CD4-positive, alpha-beta T cell treated with Interleukin-17A for 1 hour (primary cell): ENCODE measurements around the gene PHKG2.

Experiments
- DNase-seq: peaks from one replicate; pipeline ENCODE4 v3.0.0-alpha.2; 2020

The PHKG2 gene

DNA sequence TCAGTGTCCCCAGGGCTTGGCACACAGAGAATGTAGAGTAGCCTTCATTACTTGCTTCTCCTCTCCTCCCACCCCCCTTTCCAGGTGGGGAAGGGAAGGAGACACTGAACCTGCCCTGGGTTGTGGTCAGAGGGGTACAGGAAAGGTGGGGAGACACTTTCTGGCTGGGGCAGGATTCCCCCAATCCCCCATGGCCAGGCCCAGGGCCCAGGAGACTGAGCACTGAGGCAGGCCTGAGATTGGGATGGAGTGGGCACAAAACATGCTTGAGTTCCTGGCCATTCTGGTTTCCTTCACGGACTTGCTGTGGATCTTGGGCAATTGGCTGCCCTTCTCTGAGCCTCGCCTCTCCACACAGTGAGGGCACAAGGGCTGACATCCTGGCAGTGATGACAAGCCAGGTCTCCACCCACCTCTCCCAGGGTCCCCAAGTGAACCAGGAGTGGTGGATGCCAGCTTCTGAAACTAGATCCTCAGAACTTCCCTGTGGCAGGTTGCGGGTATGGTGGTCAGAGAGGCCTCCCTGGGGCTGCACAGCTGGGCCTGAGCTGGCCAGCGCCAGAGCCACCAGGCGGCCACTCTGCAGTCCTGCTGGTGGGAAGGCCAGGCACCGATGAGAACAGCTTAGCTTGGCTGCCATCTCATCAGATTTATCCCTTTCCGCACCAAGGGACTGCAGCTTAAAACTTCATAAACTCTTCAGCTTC lies 29.5 kb downstream of the PHKG2 start:
- DNase-seq = no peak

DNA sequence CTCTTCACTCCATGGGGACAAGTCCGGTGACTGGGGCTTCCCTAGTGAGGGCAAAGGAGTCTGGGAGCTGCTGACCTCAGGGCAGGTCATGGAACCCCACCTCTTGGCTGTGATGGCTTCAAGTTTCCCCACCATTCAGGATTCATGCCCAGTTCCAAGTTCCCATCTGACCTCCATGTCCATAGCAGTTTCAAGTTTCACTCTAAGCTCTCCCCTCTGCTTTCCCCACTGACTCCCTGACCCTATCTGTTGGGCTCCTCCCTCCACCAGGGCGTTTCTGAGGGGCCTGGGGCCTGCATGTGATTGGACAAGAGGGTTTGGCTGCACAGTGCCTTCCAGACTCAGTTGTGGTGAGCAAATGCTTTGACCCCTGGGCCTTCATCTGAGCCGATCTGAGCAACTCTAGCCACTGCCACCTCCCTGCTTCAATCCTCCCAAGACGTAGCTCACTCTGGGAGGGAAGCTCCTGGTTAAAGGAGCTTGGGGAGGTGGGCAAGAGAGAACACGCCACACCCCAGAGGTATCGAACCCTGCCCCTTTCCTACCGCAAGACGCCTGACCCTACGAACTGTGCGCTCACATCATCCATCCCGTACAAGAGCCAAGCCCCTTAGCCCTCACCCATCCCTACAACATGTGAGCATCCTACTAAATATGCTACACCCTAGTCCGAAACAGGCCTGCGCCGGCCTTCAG lies 30.5 kb downstream of the PHKG2 start:
- DNase-seq = no peak

DNA sequence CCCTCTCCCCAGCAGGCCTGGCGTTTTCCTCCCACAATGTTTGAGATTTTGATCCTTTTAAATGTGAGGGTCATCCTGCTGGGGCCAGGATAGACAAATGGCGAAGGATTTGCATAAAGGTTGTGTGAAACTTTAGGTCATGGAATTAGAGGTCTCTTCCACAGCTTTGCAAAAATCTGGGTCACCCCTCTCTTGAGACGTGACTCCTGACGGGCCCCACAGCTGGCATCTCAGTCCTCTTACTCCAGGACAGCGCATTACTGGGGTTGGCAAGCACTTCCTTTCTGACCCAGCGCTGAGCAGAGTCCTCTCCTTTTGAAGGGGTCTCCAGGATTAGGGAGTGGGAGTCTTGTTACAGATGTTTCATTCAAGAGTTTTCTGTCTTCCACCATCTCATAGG lies 31.4 kb downstream of the PHKG2 start:
- no peak for DNase-seq

GRCh38 chr16:30780021-30780420 lies 31.8 kb downstream of the PHKG2 start:
- no peak for DNase-seq

GRCh38 chr16:30780549-30780948 lies 32.3 kb downstream of the PHKG2 start:
- no peak for DNase-seq

DNA sequence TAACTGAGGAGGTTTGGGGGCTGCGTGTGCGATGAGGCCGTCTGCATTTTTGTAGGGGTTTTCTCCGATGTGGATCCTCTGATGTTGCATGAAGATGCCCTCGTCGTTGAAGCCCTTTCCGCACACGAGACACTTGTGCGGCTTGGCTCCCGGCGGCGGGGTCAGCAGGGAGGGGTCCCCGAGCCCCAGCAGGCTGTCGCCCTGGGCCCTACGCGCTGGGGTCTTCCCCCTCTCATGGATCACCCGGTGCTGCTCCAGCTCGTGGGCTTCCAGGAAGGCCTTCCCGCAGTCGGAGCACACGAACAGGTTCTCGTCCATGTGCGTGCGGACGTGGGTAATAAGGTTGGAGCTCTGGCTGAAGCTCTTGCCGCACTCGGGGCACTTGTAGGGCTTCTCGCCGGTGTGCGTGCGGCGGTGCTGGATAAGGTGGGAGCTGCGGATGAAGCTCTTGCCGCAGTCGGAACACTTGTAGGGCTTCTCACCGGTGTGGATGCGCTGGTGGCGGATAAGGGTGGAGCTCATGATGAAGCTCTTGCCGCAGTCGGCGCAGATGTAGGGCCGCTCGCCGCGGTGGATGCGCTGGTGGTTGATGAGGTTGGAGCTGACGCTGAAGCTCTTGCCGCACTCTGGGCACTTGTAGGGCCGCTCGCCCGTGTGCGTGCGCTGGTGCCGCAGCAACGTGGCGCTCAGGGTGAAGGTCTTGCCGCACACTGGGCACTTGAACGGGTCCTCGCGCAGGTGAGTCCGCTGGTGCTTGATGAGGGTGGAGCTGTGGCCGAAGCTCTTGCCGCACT lies 34.5 kb downstream of the PHKG2 start:
- no peak for DNase-seq

DNA sequence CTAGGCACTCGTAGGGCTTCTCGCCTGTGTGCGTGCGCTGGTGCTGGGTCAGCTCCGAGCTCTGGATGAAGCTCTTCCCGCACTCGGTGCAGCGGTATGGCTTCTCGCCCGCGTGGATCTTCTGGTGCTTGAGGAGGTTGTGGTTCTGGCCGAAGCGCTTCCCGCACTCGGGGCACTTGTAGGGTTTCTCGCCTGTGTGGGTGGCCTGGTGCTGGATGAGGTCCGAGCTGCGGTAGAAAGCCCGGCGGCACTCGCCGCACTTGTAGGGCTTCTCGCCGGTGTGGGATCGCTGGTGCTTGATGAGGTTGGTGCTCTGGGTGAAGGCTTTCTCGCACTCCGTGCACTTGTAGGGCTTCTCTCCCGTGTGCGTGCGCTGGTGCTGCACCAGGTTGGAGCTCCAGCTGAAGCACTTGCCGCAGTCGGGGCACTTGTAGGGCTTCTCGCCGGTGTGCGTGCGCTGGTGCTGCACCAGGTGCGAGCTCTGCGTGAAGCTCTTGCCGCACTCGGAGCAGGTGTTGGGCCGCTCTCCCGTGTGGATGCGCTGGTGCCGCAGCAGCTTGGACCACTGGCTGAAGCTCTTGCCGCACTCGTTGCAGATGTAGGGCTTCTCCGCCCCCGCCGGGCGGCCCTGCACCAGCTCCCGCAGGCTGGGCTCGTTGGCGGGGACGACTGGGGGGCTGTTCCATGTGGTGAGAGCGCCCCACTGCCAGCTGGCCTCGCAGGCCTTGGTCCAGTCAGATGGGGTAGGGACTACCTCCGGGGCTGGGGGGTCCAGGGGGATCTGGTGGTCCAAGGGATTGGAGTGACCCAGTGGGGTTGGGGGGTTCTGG lies 35.3 kb downstream of the PHKG2 start:
- DNase-seq = no peak

DNA sequence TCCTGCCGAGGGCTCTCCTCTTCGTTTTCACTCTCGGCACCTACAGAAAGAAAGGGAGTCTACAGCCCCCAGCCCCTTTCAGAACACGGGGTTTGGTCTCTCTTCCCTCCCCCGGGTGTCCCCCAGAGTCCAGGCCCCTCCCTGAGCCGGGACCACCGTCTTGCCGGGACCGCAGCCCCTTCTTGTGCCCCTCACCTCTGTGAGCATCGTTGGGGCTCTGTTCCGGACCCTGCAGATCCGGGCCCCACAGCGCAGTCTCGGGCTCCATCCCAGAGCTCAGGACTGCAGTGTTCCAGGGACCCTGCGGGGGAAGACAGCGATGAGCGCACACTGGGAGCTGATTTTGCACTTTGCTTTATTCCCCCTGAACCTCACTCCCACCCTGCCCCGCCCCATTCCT lies 36.0 kb downstream of the PHKG2 start:
- DNase-seq = no peak

DNA sequence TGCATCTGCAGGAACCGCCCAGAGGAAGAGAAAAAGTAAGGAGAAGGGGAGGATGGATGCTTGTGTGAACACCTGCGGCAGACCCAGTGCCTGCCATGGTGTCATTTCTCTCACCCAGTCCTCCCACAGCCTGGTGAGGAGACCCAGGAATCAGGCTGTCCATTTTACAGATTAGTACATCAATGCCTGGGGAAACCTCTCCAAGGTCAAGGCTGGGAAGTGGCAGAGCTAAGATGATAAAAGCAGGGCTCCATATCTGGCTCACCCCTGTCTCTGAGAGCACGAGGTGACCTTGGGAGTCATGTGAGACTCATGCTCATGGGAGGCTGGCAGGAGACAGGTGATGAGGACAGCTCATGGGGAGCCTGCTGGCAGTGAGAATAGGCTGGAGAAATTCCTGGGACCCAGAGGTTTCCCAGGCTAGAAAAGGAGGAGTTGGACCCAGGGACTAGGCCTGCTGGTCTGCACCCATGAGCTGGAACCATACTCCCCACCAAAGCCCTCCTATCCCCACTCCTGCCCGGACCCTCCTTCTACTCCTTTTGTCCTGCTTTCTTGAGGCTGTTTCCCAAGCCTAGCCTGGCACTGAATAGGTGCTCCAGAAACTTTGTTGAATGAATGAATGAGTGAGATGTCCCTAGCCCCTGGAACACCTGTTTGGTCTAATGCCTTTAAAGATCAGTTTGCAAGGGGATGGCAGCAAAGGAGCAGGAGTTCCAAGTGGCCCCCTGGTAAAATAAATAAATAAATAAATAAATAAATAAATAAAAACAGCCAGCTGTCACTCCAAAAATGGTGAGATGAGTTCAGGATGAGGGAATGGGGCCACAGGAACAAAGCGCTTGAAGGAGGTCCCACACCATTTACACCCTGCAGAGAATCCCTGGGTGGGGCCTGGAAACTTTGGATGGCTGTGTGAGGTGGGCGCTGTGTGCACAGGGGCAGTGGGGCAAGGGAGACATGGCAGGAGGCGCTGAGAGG lies 37.2 kb downstream of the PHKG2 start:
- no peak for DNase-seq

- DNase-seq = no peak
Measured at GRCh38 chr16:30786115-30786935, 38.1 kb downstream of the PHKG2 start.

DNA sequence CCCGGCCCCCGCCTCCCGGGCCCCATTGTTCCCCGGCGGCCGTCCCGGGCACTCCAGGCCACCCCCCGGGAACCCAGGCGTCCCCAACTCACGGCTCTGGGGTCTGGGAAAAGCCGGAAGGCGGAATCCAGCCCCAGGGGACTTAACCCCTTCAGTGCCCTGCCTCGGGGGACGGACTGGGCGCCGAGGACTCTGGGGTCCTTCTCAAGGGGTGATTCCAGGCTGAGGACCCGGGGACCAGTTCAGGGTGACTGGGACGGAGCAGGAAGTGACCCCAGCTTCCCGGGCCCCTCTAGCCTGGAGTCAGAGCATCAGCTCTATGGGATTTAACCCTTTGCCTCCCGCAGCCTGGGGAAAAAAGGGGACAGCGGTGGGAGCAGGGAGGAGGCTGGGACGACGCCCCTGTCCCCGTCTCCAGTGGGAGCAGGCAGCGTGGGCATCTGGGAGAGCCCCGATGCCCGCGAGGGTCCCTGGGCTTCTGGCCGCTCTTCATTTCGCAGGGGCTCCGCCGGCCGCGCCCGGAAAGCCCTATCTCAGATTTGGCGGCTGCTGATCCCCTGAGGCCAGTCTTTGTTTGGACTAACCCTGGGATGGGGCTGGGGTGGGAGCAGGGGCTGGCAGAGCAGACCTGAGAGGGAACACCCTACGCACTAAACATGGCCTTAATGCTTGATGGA lies 38.8 kb downstream of the PHKG2 start, which contains the start of gene ZNF629:
Gene ZNF629, minus strand, starts transcription at position 270 of the 677 bp plus-strand sequence. CDS start 2,723 bp downstream, outside the sequence.
- peak; percentile 30 for DNase-seq

GRCh38 chr16:30787613-30788378 lies 39.6 kb downstream of the PHKG2 start:
- DNase-seq = no peak

GRCh38 chr16:30793508-30794069 lies 45.4 kb downstream of the PHKG2 start:
- no peak for DNase-seq

DNA sequence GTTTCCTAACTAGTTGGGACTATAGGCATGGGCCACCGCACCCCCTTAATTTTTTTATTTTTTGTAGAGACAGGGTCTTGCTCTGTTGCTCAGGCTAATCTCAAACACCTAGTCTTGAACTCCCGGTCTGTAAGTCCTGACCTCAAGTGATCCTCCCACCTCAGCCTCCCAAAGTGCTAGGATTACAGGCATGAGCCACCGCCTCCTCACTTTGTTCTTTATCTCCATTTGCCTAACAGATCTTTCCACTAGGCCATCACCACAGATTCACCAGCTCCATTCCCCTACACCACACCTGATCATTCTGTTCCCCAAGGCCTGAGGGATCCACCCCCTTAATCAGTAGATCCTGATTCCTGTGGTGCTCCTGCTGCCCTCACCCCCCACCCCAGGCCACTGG lies 46.4 kb downstream of the PHKG2 start:
- no peak for DNase-seq

- no peak for DNase-seq
Measured at GRCh38 chr16:30797670-30798309, 49.6 kb downstream of the PHKG2 start.
